Gastrocnemius medialis (tissue), 4 donors: ENCODE results near the gene HOXB8. TPM values are rescaled to one million over a fixed set of nuclear protein-coding genes. Genes with fewer than 3 reads are reported as not detected.

Experiments
- ATAC-seq, 2 donors: fragments of 150-250 bp; one replicate each; pipeline ENCODE4 v1.9.1; 2016
- DNase-seq, 2 donors: peaks; one replicate each; pipeline ENCODE4 v3.0.0-alpha.2; 2019
- H3K27ac ChIP-seq, 4 donors: fragments of 200-600 bp; sonication (generic); 1 replicate in 1 of 4; 2 replicates in 3 of 4; pipeline ENCODE4 v1.5.1; 2016 to 2018; ENCODE audit warnings: mild to moderate bottlenecking in 2 of 4, moderate library complexity in 1 of 4
- H3K27me3 ChIP-seq, 3 donors: fragments of 200-600 bp; sonication (generic) in 2 of 3; 1 replicate in 1 of 3; 2 replicates in 2 of 3; pipeline versions ENCODE4 v1.5.1 to v1.6.0; 2016 to 2019; ENCODE audit warnings: mild to moderate bottlenecking in 1 of 3, moderate library complexity in 1 of 3
- H3K36me3 ChIP-seq, 2 donors: fragments of 200-600 bp; sonication (generic) in 1 of 2; one replicate each; pipeline ENCODE4 v1.5.1; 2017 to 2018
- H3K4me1 ChIP-seq, 2 donors: fragments of 200-600 bp; sonication (generic) in 1 of 2; one replicate each; pipeline ENCODE4 v1.5.1; 2016 to 2017; ENCODE audit warnings: mild to moderate bottlenecking in 2 of 2
- H3K4me3 ChIP-seq, 4 donors: fragments of 200-600 bp; sonication (generic) in 3 of 4; 1 replicate in 1 of 4; 2 replicates in 3 of 4; pipeline ENCODE4 v1.5.1; 2016 to 2019; ENCODE audit warnings: mild to moderate bottlenecking in 2 of 4
- H3K9me3 ChIP-seq, 3 donors: fragments of 200-600 bp; sonication (generic) in 2 of 3; 1 replicate in 1 of 3; 2 replicates in 2 of 3; pipeline ENCODE4 v1.5.1; 2016 to 2019
- POLR2A ChIP-seq, 2 donors: fragments of 450-650 bp; IDR thresholded peaks; one replicate each; pipeline ENCODE4 v1.6.1; 2017; ENCODE audit warnings: antibody characterized with exemption in 2 of 2, mild to moderate bottlenecking in 2 of 2, moderate library complexity in 2 of 2
- in situ Hi-C, 4 donors: fragments of 200-750 bp; cut with MboI; loops; one replicate each; pipeline versions ENCODE4 v1.15.0 to v1.8.0; 2017; ENCODE audit warnings: low sequenced_read_pairs in 4 of 4
- intact Hi-C: fragments of 100-400 bp; cut with DNase I; formaldehyde crosslinking; loops from one replicate; pipeline ENCODE4 v1.15.1; 2023; ENCODE audit warnings: low total_unique reads
- total RNA-seq, 4 donors: library from RNA; depleted of rRNA; stranded (reverse); fragments of >200 nt; gene quantifications; one replicate each; pipeline versions ENCODE4 v1.1.0 to v1.2.3, GENCODE V29; 2016
- TF ChIP-seq, protein P1 (sequence below), 5 experiments: fragments of 450-650 bp in 3 of 5; fragments of 200-600 bp in 2 of 5; sonication (generic) in 2 of 5; IDR thresholded peaks in 4 of 5; conservative IDR thresholded peaks in 1 of 5; 1 replicate in 4 of 5; 2 replicates in 1 of 5; pipeline ENCODE4 v1.5.1; 2016 to 2019; ENCODE audit warnings: antibody characterized with exemption in 5 of 5, mild to moderate bottlenecking in 3 of 5, moderate library complexity in 3 of 5

HOXB8 gene
- total RNA-seq, 4 donors from 2014 or later = 0.27 TPM; not detected in 3

DNA sequence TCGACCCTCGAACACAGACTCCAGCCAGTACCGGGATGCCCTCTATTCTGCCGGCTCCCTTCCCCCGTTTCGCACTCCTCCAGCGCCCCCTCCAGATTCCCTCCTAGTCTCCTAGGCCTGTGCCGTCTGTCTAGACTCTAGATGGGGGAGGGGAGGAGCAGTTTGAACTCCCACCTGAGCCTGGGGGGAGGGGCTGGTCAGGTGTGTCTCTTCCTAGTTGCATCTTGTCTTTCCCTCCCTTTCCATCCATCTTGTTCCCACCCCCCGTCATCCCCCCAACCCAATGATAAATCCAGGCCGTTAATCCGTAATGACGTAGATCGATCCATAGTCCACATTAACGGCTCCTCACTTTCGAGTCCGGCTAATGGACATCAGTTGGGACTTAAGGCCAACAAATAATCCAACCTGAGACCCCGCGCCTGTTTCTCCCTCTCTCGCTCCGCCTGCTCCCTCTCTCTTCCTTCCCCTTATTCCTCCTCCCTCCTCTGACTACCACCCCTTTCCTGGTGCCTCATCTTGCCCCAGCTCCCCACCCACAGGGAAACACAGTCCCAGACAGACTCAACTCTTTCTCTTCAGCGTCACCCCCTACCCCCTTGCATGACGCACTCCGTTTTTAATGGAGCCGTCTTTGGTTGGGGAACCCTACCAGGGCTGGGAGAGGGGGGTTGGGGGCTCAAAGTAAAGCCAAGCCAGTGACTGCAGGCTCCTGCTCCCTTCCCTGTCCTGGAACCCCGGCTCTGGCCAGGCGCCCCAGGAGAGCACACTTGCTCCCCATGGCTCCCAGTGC lies 18.2 kb downstream of the HOXB8 start:
- Histone ChIP-seq H3K36me3 (no peaks in the 10 kb centered on the region), H3K4me1 (peaks cover 3 to 25% of the 10 kb centered on the region in 2 donors), H3K9me3 (no peaks in the 10 kb centered on the region), H3K4me3 (peak overlapping the region; percentile 48 to 72 (median 58)), H3K27ac (peak overlapping the region; percentile 43 to 74 (median 72)), H3K27me3 (peaks cover 80 to 99% (median 94%) of the 10 kb centered on the region in 3 donors)
- intact Hi-C loops (no loop called here), in situ Hi-C loops (loop anchor here in 3 of 4 donors (10.0 kb wide), 2 partner anchors 252 to 262 kb away; no protein-coding TSS in a partner anchor)
- TF ChIP-seq POLR2A (IDR thresholded peaks at IDR 0.05) = no peak
- TF ChIP-seq, protein P1, sequence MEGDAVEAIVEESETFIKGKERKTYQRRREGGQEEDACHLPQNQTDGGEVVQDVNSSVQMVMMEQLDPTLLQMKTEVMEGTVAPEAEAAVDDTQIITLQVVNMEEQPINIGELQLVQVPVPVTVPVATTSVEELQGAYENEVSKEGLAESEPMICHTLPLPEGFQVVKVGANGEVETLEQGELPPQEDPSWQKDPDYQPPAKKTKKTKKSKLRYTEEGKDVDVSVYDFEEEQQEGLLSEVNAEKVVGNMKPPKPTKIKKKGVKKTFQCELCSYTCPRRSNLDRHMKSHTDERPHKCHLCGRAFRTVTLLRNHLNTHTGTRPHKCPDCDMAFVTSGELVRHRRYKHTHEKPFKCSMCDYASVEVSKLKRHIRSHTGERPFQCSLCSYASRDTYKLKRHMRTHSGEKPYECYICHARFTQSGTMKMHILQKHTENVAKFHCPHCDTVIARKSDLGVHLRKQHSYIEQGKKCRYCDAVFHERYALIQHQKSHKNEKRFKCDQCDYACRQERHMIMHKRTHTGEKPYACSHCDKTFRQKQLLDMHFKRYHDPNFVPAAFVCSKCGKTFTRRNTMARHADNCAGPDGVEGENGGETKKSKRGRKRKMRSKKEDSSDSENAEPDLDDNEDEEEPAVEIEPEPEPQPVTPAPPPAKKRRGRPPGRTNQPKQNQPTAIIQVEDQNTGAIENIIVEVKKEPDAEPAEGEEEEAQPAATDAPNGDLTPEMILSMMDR (IDR thresholded peaks at IDR 0.05 in 4 of 5, conservative IDR thresholded peaks at IDR 0.05 in 1 of 5) = no peak
- ATAC-seq (no peak), DNase-seq (no peak)

DNA sequence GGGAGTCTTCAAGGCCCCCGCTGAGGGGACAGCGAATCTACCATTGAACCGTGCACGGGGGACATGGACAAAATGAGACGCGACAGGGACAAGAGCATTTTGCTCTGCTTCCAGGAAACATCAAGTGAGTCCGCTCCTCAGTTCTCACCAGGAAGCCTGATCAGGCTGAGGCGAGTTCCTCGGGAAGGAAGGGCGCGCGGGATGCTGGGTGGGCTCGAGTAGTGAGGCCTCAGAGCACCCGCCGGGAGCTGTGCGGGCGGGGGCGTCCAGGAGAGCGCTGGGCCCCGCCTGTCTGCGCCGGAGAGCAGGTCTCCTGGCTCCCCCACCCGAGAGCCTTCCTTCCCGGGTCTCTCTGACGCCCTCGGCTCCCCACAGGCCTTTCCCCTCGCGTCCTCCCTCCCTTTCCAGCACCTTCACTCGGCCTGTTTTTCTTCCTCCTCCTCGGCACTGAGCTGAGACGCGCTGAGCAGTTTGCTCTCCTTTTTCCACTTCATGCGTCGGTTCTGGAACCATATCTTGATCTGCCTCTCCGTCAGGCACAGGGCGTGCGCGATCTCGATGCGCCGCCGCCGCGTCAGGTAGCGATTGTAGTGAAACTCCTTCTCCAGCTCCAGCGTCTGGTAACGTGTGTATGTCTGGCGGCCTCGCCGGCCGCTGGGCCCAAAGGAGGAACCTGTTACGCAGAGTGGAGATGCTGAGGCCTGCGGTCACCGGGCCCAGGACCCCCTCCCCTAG lies 18.9 kb downstream of the HOXB8 start:
- DNase-seq = no peak
- H3K4me1 ChIP-seq = peaks cover 3 to 25% of the 10 kb centered on the region in 2 donors
- TF ChIP-seq POLR2A (IDR thresholded peaks at IDR 0.05) = no peak
- TF ChIP-seq, protein P1 (IDR thresholded peaks at IDR 0.05 in 4 of 5, conservative IDR thresholded peaks at IDR 0.05 in 1 of 5) = no peak
- H3K4me3 ChIP-seq = peak overlapping the region; percentile 17 to 72 (median 58)
- no peaks in the 10 kb centered on the region for H3K9me3 ChIP-seq
- in situ Hi-C loops = loop anchor here in 3 of 4 donors (10.0 kb wide), 2 partner anchors 251 to 261 kb away; no protein-coding TSS in a partner anchor
- peaks cover 78 to 98% (median 94%) of the 10 kb centered on the region in 3 donors for H3K27me3 ChIP-seq
- intact Hi-C loops = no loop called here
- H3K36me3 ChIP-seq = no peaks in the 10 kb centered on the region
- ATAC-seq = no peak
- peak overlapping the region; percentile 36 to 74 (median 55) for H3K27ac ChIP-seq

DNA sequence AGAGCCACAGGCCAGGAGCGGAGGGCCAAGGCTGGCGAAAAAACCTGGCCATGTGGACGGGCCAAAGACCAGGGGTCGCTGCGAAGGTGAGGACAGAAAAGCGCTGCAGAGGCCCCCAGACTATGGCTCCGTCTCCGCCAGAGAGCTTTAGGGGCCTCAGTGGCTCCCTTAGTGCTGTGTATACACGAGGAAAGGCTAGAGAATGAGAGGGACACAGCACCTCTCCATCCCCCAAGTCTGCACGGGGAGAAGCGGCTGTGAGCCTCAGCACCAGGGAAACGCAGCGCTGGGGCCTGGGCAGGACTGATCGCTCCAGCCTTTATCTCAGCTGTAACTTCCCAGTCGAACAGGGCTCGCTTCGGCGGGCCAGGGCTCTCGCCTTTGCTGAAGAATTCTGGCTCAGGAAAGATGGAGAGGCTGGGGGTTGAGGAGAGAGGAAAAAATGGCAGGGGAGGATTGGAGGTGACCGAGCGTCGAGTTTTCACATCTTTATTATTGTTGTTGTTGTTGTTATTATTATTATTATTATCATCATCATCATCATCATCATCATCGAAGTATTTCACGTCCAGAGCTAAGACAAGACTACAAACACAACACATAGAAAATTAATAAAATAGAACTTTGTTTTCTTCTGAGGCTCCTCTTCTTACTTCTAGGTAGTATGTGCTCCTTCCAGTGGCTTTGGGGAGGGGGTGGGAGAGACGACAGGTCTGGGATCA lies 19.7 kb downstream of the HOXB8 start:
- DNase-seq = no peak
- Histone ChIP-seq H3K36me3 (no peaks in the 10 kb centered on the region), H3K27ac (peak overlapping the region in 2 of 4 donors; percentile 70 to 74), H3K9me3 (no peaks in the 10 kb centered on the region), H3K4me3 (no peak overlapping the region), H3K4me1 (peaks cover 3 to 25% of the 10 kb centered on the region in 2 donors), H3K27me3 (peaks cover 75 to 95% (median 92%) of the 10 kb centered on the region in 3 donors)
- no peak for TF ChIP-seq POLR2A (IDR thresholded peaks at IDR 0.05)
- TF ChIP-seq, protein P1 (IDR thresholded peaks at IDR 0.05 in 4 of 5, conservative IDR thresholded peaks at IDR 0.05 in 1 of 5) = no peak
- intact Hi-C loops = no loop called here
- in situ Hi-C loops = loop anchor here in 3 of 4 donors (10.0 kb wide), 2 partner anchors 251 to 261 kb away; no protein-coding TSS in a partner anchor
- ATAC-seq = no peak

DNA sequence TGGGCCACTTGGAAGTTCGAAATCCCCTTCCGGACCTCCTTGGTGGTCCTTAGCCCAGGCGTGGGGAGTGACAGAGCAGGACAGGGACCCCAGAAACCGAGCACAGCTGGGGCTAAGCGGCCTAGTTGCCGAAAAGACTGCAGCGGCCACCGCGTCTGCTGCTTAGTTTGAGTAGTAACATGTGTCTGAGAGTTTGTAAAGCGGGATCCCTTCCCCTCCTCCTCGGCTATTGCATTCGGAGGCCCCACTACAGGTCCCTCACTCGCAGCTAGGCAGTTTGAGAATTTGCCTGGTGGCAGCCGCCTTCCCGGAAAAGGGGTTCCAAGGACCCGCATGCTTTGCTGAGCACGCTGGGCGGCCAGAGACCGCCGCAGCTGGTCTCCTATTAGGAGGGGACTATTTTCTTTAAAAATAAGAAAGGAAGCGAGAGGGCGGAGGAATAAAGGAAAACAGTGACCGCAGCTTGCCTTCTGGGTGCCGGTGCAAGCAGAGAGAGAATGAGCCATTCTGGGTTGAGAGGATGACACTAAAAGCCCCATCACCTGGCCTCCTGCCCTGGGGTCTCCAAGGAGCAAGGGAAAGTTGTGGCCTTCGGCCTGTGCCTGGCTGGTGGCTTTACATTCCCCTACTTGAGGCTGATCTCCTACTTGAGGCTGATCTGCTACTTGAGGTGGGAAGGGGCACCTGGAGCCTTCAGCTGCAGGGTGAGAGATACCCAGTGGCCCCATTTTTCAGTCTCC lies 20.4 kb downstream of the HOXB8 start:
- H3K4me3 ChIP-seq = no peak overlapping the region
- H3K27me3 ChIP-seq = peaks cover 69 to 94% (median 87%) of the 10 kb centered on the region in 3 donors
- no peaks in the 10 kb centered on the region for H3K9me3 ChIP-seq
- in situ Hi-C loops (loop anchor here in 3 of 4 donors (10.0 kb wide), 2 partner anchors 250 to 260 kb away; no protein-coding TSS in a partner anchor), intact Hi-C loops (loop anchor here (5.0 kb wide), 1 partner anchor 242 kb away; no protein-coding TSS in a partner anchor)
- no peaks in the 10 kb centered on the region for H3K36me3 ChIP-seq
- H3K4me1 ChIP-seq = peaks cover 3 to 25% of the 10 kb centered on the region in 2 donors
- no peak for DNase-seq
- ATAC-seq = no peak
- TF ChIP-seq POLR2A (IDR thresholded peaks at IDR 0.05) = no peak
- TF ChIP-seq, protein P1 (IDR thresholded peaks at IDR 0.05 in 4 of 5, conservative IDR thresholded peaks at IDR 0.05 in 1 of 5) = no peak
- H3K27ac ChIP-seq = peak overlapping the region in 2 of 4 donors; percentile 2 to 47
